OCI-LY7 (cell line): ENCODE measurements around the gene CST3. TPM values are rescaled to one million over a fixed set of nuclear protein-coding genes. Genes with fewer than 3 reads are reported as not detected.
A peak's percentile ranks its signal among the peaks of the same experiment; 100 is the strongest.
"Not testable (repeated sequence)": the region's sequence is repeated elsewhere in the genome, so short reads cannot be mapped to it uniquely, and the experiment has no call there.

Source experiments
- Bru-seq: library from RNA; stranded (reverse); fragments of 400-500 nt; gene quantifications from one replicate; lab custom pipeline; 2021; lab: Mats Ljungman, UMichigan
- BruChase-seq, 2 experiments: library from RNA; stranded (reverse); fragments of 400-500 nt; gene quantifications; one replicate each; lab custom pipeline; 2021; lab: Mats Ljungman, UMichigan
- BruUV-seq: library from RNA; stranded (reverse); fragments of 400-500 nt; replicated peaks from 2 replicates; lab custom pipeline; 2021; lab: Mats Ljungman, UMichigan
- CTCF ChIA-PET: fragments of 300-600 bp; sonication (Branson Sonifier 250); formaldehyde crosslinking; loops from one replicate; lab custom pipeline; 2022; ENCODE audit warnings: antibody characterized with exemption; ENCODE audit not compliant: unreplicated experiment; lab: Charles Lee
- POLR2A ChIA-PET: fragments of 300-600 bp; sonication (Branson Sonifier 250); formaldehyde crosslinking; loops from one replicate; lab custom pipeline; 2022; ENCODE audit warnings: antibody characterized with exemption; lab: Charles Lee
- DNase-seq: peaks from one replicate; pipeline ENCODE4 v3.0.0-alpha.2; 2015; ENCODE audit warnings: low spot score
- H2AFZ ChIP-seq: fragments of 200-600 bp; sonication (generic), shearing (Covaris generic); 2 replicates; pipeline ENCODE4 v1.6.1; 2014; ENCODE audit warnings: mild to moderate bottlenecking, antibody characterized with exemption, low read length, moderate library complexity
- H3K27ac ChIP-seq: fragments of 200-600 bp; sonication (generic); 2 replicates; pipeline ENCODE4 v1.5.1; 2014; ENCODE audit warnings: mixed run types, low read depth, mild to moderate bottlenecking, moderate library complexity, low read length, inconsistent platforms; ENCODE audit not compliant: poor library complexity, severe bottlenecking
- H3K36me3 ChIP-seq: fragments of 200-600 bp; sonication (generic); 2 replicates; pipeline ENCODE4 v1.6.1; 2014; ENCODE audit warnings: mild to moderate bottlenecking, antibody characterized with exemption, low read length, moderate library complexity, mixed read lengths; ENCODE audit not compliant: insufficient read depth
- H3K4me1 ChIP-seq: fragments of 200-600 bp; sonication (generic); 2 replicates; pipeline ENCODE4 v1.5.1; 2014; ENCODE audit warnings: mild to moderate bottlenecking, low read length; ENCODE audit not compliant: insufficient read depth, poor library complexity, severe bottlenecking
- H3K4me2 ChIP-seq: fragments of 200-600 bp; sonication (generic); 2 replicates; pipeline ENCODE4 v1.6.1; 2014; ENCODE audit warnings: mild to moderate bottlenecking, low read length
- H3K4me3 ChIP-seq: fragments of 200-600 bp; sonication (generic); 2 replicates; pipeline ENCODE4 v1.5.1; 2014; ENCODE audit warnings: mild to moderate bottlenecking, low read depth, low read length; ENCODE audit not compliant: poor library complexity, severe bottlenecking
- H3K79me2 ChIP-seq: fragments of 200-600 bp; sonication (generic); 2 replicates; pipeline ENCODE4 v1.6.1; 2016; ENCODE audit warnings: low read depth, mild to moderate bottlenecking, low read length, moderate library complexity, mixed read lengths; ENCODE audit not compliant: insufficient read depth
- H3K9me2 ChIP-seq: fragments of 200-600 bp; sonication (generic); 2 replicates; pipeline ENCODE4 v1.6.1; 2016; ENCODE audit warnings: mild to moderate bottlenecking, low read length, mixed read lengths; ENCODE audit not compliant: insufficient read depth
- H3K9me3 ChIP-seq: fragments of 200-600 bp; sonication (generic); 2 replicates; pipeline ENCODE4 v1.6.1; 2014; ENCODE audit warnings: mild to moderate bottlenecking, mixed run types, low read length, mixed read lengths
- H4K20me1 ChIP-seq: fragments of 200-600 bp; sonication (generic); 2 replicates; pipeline ENCODE4 v1.6.1; 2014; ENCODE audit warnings: mild to moderate bottlenecking, antibody characterized with exemption, low read length, moderate library complexity, mixed read lengths; ENCODE audit not compliant: insufficient read depth
- CTCF ChIP-seq: fragments of 200-600 bp; sonication (generic); conservative IDR thresholded peaks from 2 replicates; pipeline ENCODE4 v1.5.1; 2014; ENCODE audit warnings: mild to moderate bottlenecking, antibody characterized with exemption, low read length, moderate library complexity, mixed read lengths
- EZH2phosphoT487 ChIP-seq: fragments of 200-600 bp; sonication (generic); IDR thresholded peaks from 2 replicates; pipeline ENCODE4 v1.6.1; 2018; ENCODE audit warnings: low read depth, borderline replicate concordance, mild to moderate bottlenecking, mixed run types, antibody characterized with exemption, low read length, moderate library complexity, mixed read lengths
- intact Hi-C: fragments of 100-400 bp; cut with micrococcal nuclease; formaldehyde crosslinking; loops from one replicate; pipeline ENCODE4 v1.10.0; 2022; ENCODE audit not compliant: unreplicated experiment
- long read RNA-seq: library from polyadenylated mRNA; stranded (forward); transcript quantifications from one replicate; pipeline ENCODE4 v2.0.0, GENCODE V29; 2022
- total RNA-seq, 2 experiments: library from RNA; depleted of rRNA in 1 of 2; stranded (reverse); fragments of >200 nt in 1 of 2; shearing (Covaris generic) in 1 of 2; gene quantifications; 2 replicates each; pipeline ENCODE4 v1.2.3, GENCODE V29; 2014 to 2022

Gene CST3
- total RNA-seq (2014; rRNA removed; shearing (Covaris generic)) (not detected in 2 replicates), total RNA-seq (2022) (not detected in 2 replicates), Bru-seq, nascent RNA (percentile 9 among the genes with signal in this experiment), BruChase-seq, experiment 1, labeled RNA remaining after a 6-hour chase (not detected), BruChase-seq, experiment 2, labeled RNA remaining after a 2-hour chase (percentile 17 among the genes with signal in this experiment)
- long read RNA-seq, result 0 reads

GRCh38 chr20:23637282-23638221, at the start of gene CST3:
Gene CST3, minus strand, starts transcription at chr20:23637955. Its CDS starts 93 bp downstream, at chr20:23637862.
- H3K27ac ChIP-seq, result no peak within 1 kb of the TSS

GRCh38 chr20:23686046-23686750, 48.4 kb upstream of the CST3 start:
- no TSS peak for BruUV-seq
- Histone ChIP-seq H4K20me1 (no peaks in the 10 kb centered on the region), H3K4me1 (no peaks in the 10 kb centered on the region), H3K4me2 (no peak overlapping the region), H3K79me2 (no peaks in the 10 kb centered on the region), H2AFZ (no peak overlapping the region), H3K4me3 (no peak overlapping the region), H3K9me3 (no peaks in the 10 kb centered on the region), H3K27ac (no peak overlapping the region), H3K9me2 (no peaks in the 10 kb centered on the region), H3K36me3 (no peaks in the 10 kb centered on the region)
- TF ChIP-seq EZH2phosphoT487, result no peak
- intact Hi-C loops, result no loop called here
- no peak for DNase-seq
- CTCF ChIA-PET, result no interaction called here
- POLR2A ChIA-PET, result no interaction called here

More at GRCh38 chr20:23637282-23638221, at the start of gene CST3:
- Histone ChIP-seq H3K79me2 (no peaks in the 10 kb centered on the region), H3K9me3 (no peaks in the 10 kb centered on the region), H3K36me3 (no peaks in the 10 kb centered on the region), H3K4me1 (no peaks in the 10 kb centered on the region), H3K9me2 (no peaks in the 10 kb centered on the region), H4K20me1 (no peaks in the 10 kb centered on the region), H2AFZ (no peak within 1 kb of the TSS), H3K4me3 (no peak within 1 kb of the TSS), H3K4me2 (no peak within 1 kb of the TSS)
- TF ChIP-seq EZH2phosphoT487 (no peak), CTCF (no peak)
- CTCF ChIA-PET, result no interaction called here
- no TSS peak for BruUV-seq
- intact Hi-C loops, result no loop called here
- DNase-seq, result no peak
- POLR2A ChIA-PET, result no interaction called here

- H3K36me3 ChIP-seq, H3K9me3 ChIP-seq, H3K4me2 ChIP-seq, H3K9me2 ChIP-seq, H4K20me1 ChIP-seq, CTCF ChIA-PET, H2AFZ ChIP-seq, intact Hi-C loops, BruUV-seq, H3K4me1 ChIP-seq, H3K27ac ChIP-seq, H3K4me3 ChIP-seq, POLR2A ChIA-PET, DNase-seq, H3K79me2 ChIP-seq: not testable (repeated sequence)
These were observed 47.8 kb upstream of the CST3 start for GRCh38 chr20:23685529-23685896.
